Breast epithelium (tissue), 3 donors: ENCODE measurements around the gene OR51D1.

Experiments
- POLR2A ChIP-seq: fragments of 450-650 bp; IDR thresholded peaks from one replicate; pipeline ENCODE4 v1.6.1; 2016; ENCODE audit warnings: antibody characterized with exemption, mild to moderate bottlenecking, moderate library complexity
- POLR2AphosphoS5 ChIP-seq, 3 donors: sonication (generic); formaldehyde crosslinking; IDR thresholded peaks; one replicate each; pipeline ENCODE4 v1.6.1; 2017; ENCODE audit warnings: antibody characterized with exemption in 3 of 3
- TF ChIP-seq, protein P1 (sequence below), 3 donors: fragments of 450-650 bp; IDR thresholded peaks; one replicate each; pipeline ENCODE4 v1.5.1; 2016 to 2017; ENCODE audit warnings: antibody characterized with exemption in 3 of 3, mild to moderate bottlenecking in 3 of 3, moderate library complexity in 3 of 3

DNA sequence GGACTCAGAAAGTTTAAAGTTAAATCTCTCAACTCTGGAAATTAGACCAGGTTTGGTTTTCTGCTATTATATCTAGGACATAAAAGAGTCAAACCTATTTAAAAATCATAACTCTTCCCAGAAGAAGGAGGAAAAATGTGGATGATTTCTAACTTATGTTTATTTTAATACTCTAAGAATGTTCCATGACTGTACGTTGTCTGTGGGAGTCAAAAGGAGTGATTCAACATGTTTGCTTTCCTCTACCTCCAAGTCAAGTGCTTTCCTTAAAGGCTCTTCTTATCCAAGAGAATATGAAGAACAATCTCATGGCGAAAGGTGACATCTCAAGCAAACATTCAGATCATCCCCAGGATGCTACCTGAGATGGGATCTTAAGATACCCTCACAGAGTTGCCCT, 28.1 kb downstream of the OR51D1 start:
- TF ChIP-seq, protein P1, sequence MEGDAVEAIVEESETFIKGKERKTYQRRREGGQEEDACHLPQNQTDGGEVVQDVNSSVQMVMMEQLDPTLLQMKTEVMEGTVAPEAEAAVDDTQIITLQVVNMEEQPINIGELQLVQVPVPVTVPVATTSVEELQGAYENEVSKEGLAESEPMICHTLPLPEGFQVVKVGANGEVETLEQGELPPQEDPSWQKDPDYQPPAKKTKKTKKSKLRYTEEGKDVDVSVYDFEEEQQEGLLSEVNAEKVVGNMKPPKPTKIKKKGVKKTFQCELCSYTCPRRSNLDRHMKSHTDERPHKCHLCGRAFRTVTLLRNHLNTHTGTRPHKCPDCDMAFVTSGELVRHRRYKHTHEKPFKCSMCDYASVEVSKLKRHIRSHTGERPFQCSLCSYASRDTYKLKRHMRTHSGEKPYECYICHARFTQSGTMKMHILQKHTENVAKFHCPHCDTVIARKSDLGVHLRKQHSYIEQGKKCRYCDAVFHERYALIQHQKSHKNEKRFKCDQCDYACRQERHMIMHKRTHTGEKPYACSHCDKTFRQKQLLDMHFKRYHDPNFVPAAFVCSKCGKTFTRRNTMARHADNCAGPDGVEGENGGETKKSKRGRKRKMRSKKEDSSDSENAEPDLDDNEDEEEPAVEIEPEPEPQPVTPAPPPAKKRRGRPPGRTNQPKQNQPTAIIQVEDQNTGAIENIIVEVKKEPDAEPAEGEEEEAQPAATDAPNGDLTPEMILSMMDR (IDR thresholded peaks at IDR 0.05): no peak
- TF ChIP-seq POLR2A (no peak), POLR2AphosphoS5 (IDR thresholded peaks at IDR 0.05) (no peak)
